Fibroblast of skin of back (primary cell): Measurements from ENCODE around the gene C1orf167.

ENCODE experiments used
- DNase-seq: peaks from one replicate; pipeline ENCODE4 v3.0.0-alpha.2; 2013

Gene C1orf167

GRCh38 chr1:11837767-11838348 is 75.9 kb downstream of the C1orf167 start:
- no peak for DNase-seq

- peak; percentile 51 for DNase-seq
These were observed 76.6 kb downstream of the C1orf167 start for GRCh38 chr1:11838349-11839272.
